ENCODE data around the gene MMP2. TPM values are rescaled to one million over a fixed set of nuclear protein-coding genes. Genes with fewer than 3 reads are reported as not detected.

Gene MMP2
- total and polyA plus RNA-seq, 2 of the 13 experiments (the other 11 are each of a cell fraction or from before 2014, with no cell fraction given) = 0.31 to 1.3 TPM

GRCh38 chr16:55539488-55539887 lies 60.5 kb downstream of the MMP2 start:
- CTCF ChIA-PET (ENCODE audit: low intra/inter-chr PET ratio, low total read pairs) = interaction anchor here (8.1 kb wide), 1 partner anchor 74 kb away, joined by 130 read pairs; no protein-coding TSS in a partner anchor
- in situ Hi-C loops (cut with HindIII; ENCODE audit: extremely low pct_ligation_motif_present, low pct_unique_long_range_greater_than_20kb) = no loop called here

More at GRCh38 chr16:55539488-55539887, 60.5 kb downstream of the MMP2 start:
- no peak overlapping the region for H3K9ac ChIP-seq (ENCODE audit: insufficient read depth, low read depth, low read length)
- H3K4me1 ChIP-seq (ENCODE audit: insufficient read depth, low read length) = no peaks in the 10 kb centered on the region
- no peaks in the 10 kb centered on the region for H3K36me3 ChIP-seq (replicated peaks in 1 of 2; ENCODE audit: control insufficient read depth in 1 of 2, insufficient read depth in 2 of 2, low read length in 2 of 2)
- no peak overlapping the region for H2AFZ ChIP-seq (ENCODE audit: low read length)
- no peak for FAIRE-seq
- ATAC-seq = no peak
- no peak for DNase-seq (ENCODE audit: low spot score)
- POLR2A ChIA-PET = no interaction called here
- no peak overlapping the region for H3K27ac ChIP-seq (ENCODE audit: extremely low read length, insufficient read depth, low read length)
- H3K4me2 ChIP-seq (ENCODE audit: low read depth, low read length) = no peak overlapping the region
- 74% methylated on average over 1 of the region's 1 CpG for WGBS (ENCODE audit: low lambda C conversion rate)
- H3K79me2 ChIP-seq (ENCODE audit: insufficient read depth, low read length) = no peaks in the 10 kb centered on the region
- intact Hi-C loops (cut with micrococcal nuclease; ENCODE audit: unreplicated experiment) = no loop called here
- no peak overlapping the region for H3K4me3 ChIP-seq (replicated peaks in 1 of 3; ENCODE audit: insufficient read depth in 1 of 3, low read depth in 2 of 3, low read length in 3 of 3)
- no peaks in the 10 kb centered on the region for H3K9me3 ChIP-seq (ENCODE audit: low read length)
- H3K27me3 ChIP-seq (ENCODE audit: control insufficient read depth in 1 of 2, insufficient read depth in 2 of 2, low read length in 2 of 2) = no peaks in the 10 kb centered on the region
- BruUV-seq (replicated peaks) = no TSS peak
- TF ChIP-seq, protein P1, sequence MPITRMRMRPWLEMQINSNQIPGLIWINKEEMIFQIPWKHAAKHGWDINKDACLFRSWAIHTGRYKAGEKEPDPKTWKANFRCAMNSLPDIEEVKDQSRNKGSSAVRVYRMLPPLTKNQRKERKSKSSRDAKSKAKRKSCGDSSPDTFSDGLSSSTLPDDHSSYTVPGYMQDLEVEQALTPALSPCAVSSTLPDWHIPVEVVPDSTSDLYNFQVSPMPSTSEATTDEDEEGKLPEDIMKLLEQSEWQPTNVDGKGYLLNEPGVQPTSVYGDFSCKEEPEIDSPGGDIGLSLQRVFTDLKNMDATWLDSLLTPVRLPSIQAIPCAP (CRISPR knock-in tag; IDR thresholded peaks at IDR 0.05; ENCODE audit: low read depth) = no peak
- TF ChIP-seq ZNF83 (CRISPR knock-in tag; IDR thresholded peaks at IDR 0.05; ENCODE audit: borderline replicate concordance) = no peak
- no peak for TF ChIP-seq NFIC (IDR thresholded peaks at IDR 0.05; ENCODE audit: low read length)
- no peak for TF ChIP-seq BRCA1 (CRISPR knock-in tag; IDR thresholded peaks at IDR 0.05)
- no peak for TF ChIP-seq TOPORS (CRISPR knock-in tag; IDR thresholded peaks at IDR 0.05)
- TF ChIP-seq ZNF431 (CRISPR knock-in tag; IDR thresholded peaks at IDR 0.05; ENCODE audit: borderline replicate concordance, low read depth) = no peak
- TF ChIP-seq, protein P2, sequence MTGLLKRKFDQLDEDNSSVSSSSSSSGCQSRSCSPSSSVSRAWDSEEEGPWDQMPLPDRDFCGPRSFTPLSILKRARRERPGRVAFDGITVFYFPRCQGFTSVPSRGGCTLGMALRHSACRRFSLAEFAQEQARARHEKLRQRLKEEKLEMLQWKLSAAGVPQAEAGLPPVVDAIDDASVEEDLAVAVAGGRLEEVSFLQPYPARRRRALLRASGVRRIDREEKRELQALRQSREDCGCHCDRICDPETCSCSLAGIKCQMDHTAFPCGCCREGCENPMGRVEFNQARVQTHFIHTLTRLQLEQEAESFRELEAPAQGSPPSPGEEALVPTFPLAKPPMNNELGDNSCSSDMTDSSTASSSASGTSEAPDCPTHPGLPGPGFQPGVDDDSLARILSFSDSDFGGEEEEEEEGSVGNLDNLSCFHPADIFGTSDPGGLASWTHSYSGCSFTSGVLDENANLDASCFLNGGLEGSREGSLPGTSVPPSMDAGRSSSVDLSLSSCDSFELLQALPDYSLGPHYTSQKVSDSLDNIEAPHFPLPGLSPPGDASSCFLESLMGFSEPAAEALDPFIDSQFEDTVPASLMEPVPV (CRISPR knock-in tag; IDR thresholded peaks at IDR 0.05) = no peak
- no peak for TF ChIP-seq HIVEP1 (CRISPR knock-in tag; IDR thresholded peaks at IDR 0.05)
- no peak for TF ChIP-seq ZFP36 (IDR thresholded peaks at IDR 0.05; ENCODE audit: borderline replicate concordance, low read depth, low read length, partially characterized antibody)
- TF ChIP-seq, protein P3, sequence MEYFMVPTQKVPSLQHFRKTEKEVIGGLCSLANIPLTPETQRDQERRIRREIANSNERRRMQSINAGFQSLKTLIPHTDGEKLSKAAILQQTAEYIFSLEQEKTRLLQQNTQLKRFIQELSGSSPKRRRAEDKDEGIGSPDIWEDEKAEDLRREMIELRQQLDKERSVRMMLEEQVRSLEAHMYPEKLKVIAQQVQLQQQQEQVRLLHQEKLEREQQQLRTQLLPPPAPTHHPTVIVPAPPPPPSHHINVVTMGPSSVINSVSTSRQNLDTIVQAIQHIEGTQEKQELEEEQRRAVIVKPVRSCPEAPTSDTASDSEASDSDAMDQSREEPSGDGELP (IDR thresholded peaks at IDR 0.05; ENCODE audit: borderline replicate concordance, low read depth) = no peak
- TF ChIP-seq, protein P4, sequence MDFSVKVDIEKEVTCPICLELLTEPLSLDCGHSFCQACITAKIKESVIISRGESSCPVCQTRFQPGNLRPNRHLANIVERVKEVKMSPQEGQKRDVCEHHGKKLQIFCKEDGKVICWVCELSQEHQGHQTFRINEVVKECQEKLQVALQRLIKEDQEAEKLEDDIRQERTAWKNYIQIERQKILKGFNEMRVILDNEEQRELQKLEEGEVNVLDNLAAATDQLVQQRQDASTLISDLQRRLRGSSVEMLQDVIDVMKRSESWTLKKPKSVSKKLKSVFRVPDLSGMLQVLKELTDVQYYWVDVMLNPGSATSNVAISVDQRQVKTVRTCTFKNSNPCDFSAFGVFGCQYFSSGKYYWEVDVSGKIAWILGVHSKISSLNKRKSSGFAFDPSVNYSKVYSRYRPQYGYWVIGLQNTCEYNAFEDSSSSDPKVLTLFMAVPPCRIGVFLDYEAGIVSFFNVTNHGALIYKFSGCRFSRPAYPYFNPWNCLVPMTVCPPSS (IDR thresholded peaks at IDR 0.05) = no peak
- no peaks in the 10 kb centered on the region for H4K20me1 ChIP-seq (ENCODE audit: insufficient read depth, low read length)

Measured in HepG2 (cell line).